ENCODE measurements around the gene BPIFA2.

DNA sequence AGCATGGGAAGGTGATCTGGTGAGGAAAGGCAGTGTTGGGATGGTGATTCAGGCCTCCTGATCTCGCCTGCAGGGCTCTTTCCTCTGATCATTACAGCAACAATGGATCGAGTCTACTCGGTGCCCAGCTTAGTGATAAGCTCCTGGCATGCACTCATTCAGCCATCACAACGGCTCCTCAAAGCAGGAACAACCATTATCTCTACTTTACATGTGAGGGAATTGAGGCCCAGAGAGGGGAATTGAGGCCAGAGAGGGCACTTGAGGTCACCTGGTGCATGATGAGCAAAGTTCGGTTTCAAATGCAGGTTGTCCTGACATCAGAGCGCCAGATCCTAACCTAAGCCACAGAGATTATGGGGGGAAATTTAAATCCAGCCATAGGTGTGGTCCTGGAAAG lies 42.0 kb upstream of the BPIFA2 start:
- TF ChIP-seq, protein P1, sequence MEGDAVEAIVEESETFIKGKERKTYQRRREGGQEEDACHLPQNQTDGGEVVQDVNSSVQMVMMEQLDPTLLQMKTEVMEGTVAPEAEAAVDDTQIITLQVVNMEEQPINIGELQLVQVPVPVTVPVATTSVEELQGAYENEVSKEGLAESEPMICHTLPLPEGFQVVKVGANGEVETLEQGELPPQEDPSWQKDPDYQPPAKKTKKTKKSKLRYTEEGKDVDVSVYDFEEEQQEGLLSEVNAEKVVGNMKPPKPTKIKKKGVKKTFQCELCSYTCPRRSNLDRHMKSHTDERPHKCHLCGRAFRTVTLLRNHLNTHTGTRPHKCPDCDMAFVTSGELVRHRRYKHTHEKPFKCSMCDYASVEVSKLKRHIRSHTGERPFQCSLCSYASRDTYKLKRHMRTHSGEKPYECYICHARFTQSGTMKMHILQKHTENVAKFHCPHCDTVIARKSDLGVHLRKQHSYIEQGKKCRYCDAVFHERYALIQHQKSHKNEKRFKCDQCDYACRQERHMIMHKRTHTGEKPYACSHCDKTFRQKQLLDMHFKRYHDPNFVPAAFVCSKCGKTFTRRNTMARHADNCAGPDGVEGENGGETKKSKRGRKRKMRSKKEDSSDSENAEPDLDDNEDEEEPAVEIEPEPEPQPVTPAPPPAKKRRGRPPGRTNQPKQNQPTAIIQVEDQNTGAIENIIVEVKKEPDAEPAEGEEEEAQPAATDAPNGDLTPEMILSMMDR (IDR thresholded peaks at IDR 0.05 in 4 of 5, conservative IDR thresholded peaks at IDR 0.05 in 1 of 5), result no peak
- TF ChIP-seq POLR2A (IDR thresholded peaks at IDR 0.05), result no peak
